ENCODE measurements around the gene SCN8A. TPM values are rescaled to one million over a fixed set of nuclear protein-coding genes. Genes with fewer than 3 reads are reported as not detected.

The SCN8A gene
- polyA plus RNA-seq, 1 experiment: 19.6 TPM

- TF ChIP-seq CTCF (IDR thresholded peaks at IDR 0.05; ENCODE audit: insufficient read depth, low read depth, low read length): no peak
- no peak for DNase-seq (ENCODE audit: low read depth)
- POLR2A ChIA-PET: no interaction called here
- CTCF ChIA-PET: interaction anchor here (1.1 to 7.6 kb wide), 5 partner anchors 57 to 396 kb away, joined by 4 to 39 read pairs (median 5); partner anchors contain the start of gene SLC4A8
- Histone ChIP-seq H3K27me3 (ENCODE audit: control insufficient read depth, insufficient read depth, low read length) (no peaks in the 10 kb centered on the region), H3K36me3 (ENCODE audit: control insufficient read depth, insufficient read depth, low read length) (no peaks in the 10 kb centered on the region), H3K4me3 (ENCODE audit: low read depth, low read length) (no peak overlapping the region)
Observed at GRCh38 chr12:51818086-51818485, 227.1 kb downstream of the SCN8A start.

GRCh38 chr12:51818566-51819300 lies 227.7 kb downstream of the SCN8A start:
- no peak overlapping the region for H3K4me3 ChIP-seq (ENCODE audit: low read depth, low read length)
- DNase-seq (ENCODE audit: low read depth): peak; percentile 51
- TF ChIP-seq CTCF (IDR thresholded peaks at IDR 0.05; ENCODE audit: insufficient read depth, low read depth, low read length): no peak
- no peaks in the 10 kb centered on the region for H3K36me3 ChIP-seq (ENCODE audit: control insufficient read depth, insufficient read depth, low read length)
- no peaks in the 10 kb centered on the region; the same call in 1 of the 2 replicates for H3K27me3 ChIP-seq (ENCODE audit: control insufficient read depth, insufficient read depth, low read length)
- CTCF ChIA-PET: interaction anchor here (1.1 to 7.6 kb wide), 6 partner anchors 12 to 397 kb away, joined by 3 to 39 read pairs (median 4); partner anchors contain the start of gene SLC4A8
- POLR2A ChIA-PET: no interaction called here

- ChIA-PET POLR2A (no interaction called here), CTCF (interaction anchor here (0.7 to 7.6 kb wide), 8 partner anchors 11 to 398 kb away, joined by 3 to 39 read pairs (median 4); partner anchors contain the start of gene SLC4A8)
- no peak for DNase-seq (ENCODE audit: low read depth)
- Histone ChIP-seq H3K27me3 (ENCODE audit: control insufficient read depth, insufficient read depth, low read length) (no peaks in the 10 kb centered on the region; the same call in 1 of the 2 replicates), H3K4me3 (ENCODE audit: low read depth, low read length) (no peak overlapping the region), H3K36me3 (ENCODE audit: control insufficient read depth, insufficient read depth, low read length) (no peaks in the 10 kb centered on the region)
- TF ChIP-seq CTCF (IDR thresholded peaks at IDR 0.05; ENCODE audit: insufficient read depth, low read depth, low read length): no peak
Observed at GRCh38 chr12:51819736-51820525, 228.9 kb downstream of the SCN8A start.

- ChIA-PET POLR2A (no interaction called here), CTCF (interaction anchor here (1.3 to 1.5 kb wide), 2 partner anchors 289 to 299 kb away, joined by 3 to 4 read pairs; no protein-coding TSS in a partner anchor)
- no peak for TF ChIP-seq CTCF (IDR thresholded peaks at IDR 0.05; ENCODE audit: insufficient read depth, low read depth, low read length)
- Histone ChIP-seq H3K4me3 (ENCODE audit: low read depth, low read length) (no peak overlapping the region), H3K27me3 (ENCODE audit: control insufficient read depth, insufficient read depth, low read length) (no peaks in the 10 kb centered on the region; the same call in 1 of the 2 replicates), H3K36me3 (ENCODE audit: control insufficient read depth, insufficient read depth, low read length) (no peaks in the 10 kb centered on the region)
- no peak for DNase-seq (ENCODE audit: low read depth)
Observed at GRCh38 chr12:51820526-51821439, 229.8 kb downstream of the SCN8A start.

All from BJ (cell line).